Urinary bladder (tissue), 4 donors: ENCODE results near the gene MAPKAPK2. TPM values are rescaled to one million over a fixed set of nuclear protein-coding genes. Genes with fewer than 3 reads are reported as not detected.
"Not testable (repeated sequence)": the region's sequence is repeated elsewhere in the genome, so short reads cannot be mapped to it uniquely, and the experiment has no call there.

Experiments
- DNase-seq: peaks from one replicate; pipeline ENCODE4 v3.0.0-alpha.2; 2015; ENCODE audit errors: extremely low spot score
- H3K27ac ChIP-seq: one replicate; pipeline ENCODE4 v1.5.1; 2013; ENCODE audit warnings: low read depth, mild to moderate bottlenecking, moderate library complexity
- H3K36me3 ChIP-seq: one replicate; pipeline ENCODE4 v1.6.1; 2013; ENCODE audit warnings: mild to moderate bottlenecking, moderate library complexity; ENCODE audit not compliant: insufficient read depth
- H3K4me1 ChIP-seq: one replicate; pipeline ENCODE4 v1.6.1; 2013; ENCODE audit warnings: mild to moderate bottlenecking, moderate library complexity; ENCODE audit not compliant: insufficient read depth
- H3K4me3 ChIP-seq: one replicate; pipeline ENCODE4 v1.5.1; 2013; ENCODE audit warnings: low read depth, low read length
- WGBS: extraction: QIAGEN DNeasy Blood & Tissue Kit; methylation state at CpG from one replicate; pipeline ENCODE4 v1.1.7; 2013; 5-methylcytosine and 5-hydroxymethylcytosine counted together
- polyA plus RNA-seq: library from polyadenylated mRNA; stranded (reverse); fragments of 200-250 nt; gene quantifications from one replicate; pipeline ENCODE4 v1.2.3, GENCODE V29; 2013
- small RNA-seq: library from RNA; depleted of rRNA; stranded (forward); fragments of <200 nt; gene quantifications from one replicate; pipeline ENCODE3, GENCODE V24; 2014
- total RNA-seq: library from RNA; depleted of rRNA; stranded (reverse); fragments of >200 nt; gene quantifications from one replicate; pipeline ENCODE4 v1.2.3, GENCODE V29; 2014
- donor health status: healthy with polysubstance abuse.
- donor health status: healthy.

MAPKAPK2 gene
- total and polyA plus RNA-seq, 2 donors: 20.4 to 49.5 TPM

DNA sequence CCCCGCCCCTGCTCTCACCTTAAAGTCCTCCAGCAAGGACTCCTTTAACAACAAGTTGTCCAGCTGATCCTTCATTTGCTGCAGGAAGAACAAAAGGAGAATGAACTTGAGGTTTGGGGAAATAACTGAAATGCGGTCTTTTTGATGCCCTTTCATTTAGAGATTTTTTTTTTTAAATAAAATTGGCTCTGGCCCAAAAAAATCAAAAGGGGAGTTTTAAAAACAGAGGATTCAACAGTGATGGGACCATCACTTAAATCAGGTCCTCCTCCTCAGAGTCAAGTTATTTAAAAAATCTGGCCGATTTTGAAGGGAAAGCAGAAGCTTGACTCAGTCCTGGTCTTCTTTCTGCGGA, 86.6 kb downstream of the MAPKAPK2 start:
- Histone ChIP-seq H3K4me1 (no peaks in the 10 kb centered on the region), H3K4me3 (no peak overlapping the region), H3K36me3 (no peaks in the 10 kb centered on the region), H3K27ac (no peak overlapping the region)
- WGBS: 64% methylated on average over 4 of the region's 4 CpGs
- no peak for DNase-seq

DNA sequence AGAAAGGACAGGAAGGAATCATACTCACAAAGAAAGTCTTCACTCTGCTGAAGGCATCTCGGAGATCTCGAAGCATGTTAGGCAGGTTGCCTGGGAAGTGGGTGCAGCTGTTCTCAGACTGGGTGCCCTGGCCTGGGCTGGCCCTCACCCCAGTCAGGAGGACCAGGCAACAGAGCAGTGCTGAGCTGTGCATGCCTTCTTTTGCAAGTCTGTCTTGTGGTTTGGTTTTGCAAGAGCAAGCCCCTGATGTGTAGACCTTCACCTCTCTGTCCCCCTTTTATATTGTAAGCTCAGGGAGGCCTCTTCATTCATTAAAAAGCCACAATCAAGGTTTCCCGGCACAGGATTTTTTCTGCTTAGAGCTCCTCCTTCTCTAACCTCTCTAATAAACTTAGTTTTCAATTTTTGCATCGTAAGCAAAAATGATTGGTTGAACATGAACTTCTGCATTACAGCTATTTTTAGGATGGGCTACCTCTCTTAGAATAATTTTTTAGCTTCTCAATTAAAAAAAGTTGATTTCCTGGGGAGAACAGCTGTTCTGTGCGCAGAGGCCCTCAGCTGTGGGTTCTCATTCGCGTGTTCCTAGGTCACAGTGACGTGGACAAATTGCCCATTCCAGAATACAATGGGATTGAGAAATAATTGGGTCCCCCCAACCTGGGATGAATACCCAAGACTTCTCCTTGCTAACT, 87.7 kb downstream of the MAPKAPK2 start, which contains the start of gene IL10:
TSS of gene IL10 (minus strand) at position 252 of the 695 bp plus-strand sequence. CDS start at position 193, 59 bp downstream.
- DNase-seq: no peak
- 85% methylated on average over 8 of the region's 8 CpGs for WGBS
- Histone ChIP-seq H3K4me1 (no peaks in the 10 kb centered on the region), H3K27ac (no peak within 1 kb of the TSS), H3K4me3 (no peak within 1 kb of the TSS), H3K36me3 (no peaks in the 10 kb centered on the region)

DNA sequence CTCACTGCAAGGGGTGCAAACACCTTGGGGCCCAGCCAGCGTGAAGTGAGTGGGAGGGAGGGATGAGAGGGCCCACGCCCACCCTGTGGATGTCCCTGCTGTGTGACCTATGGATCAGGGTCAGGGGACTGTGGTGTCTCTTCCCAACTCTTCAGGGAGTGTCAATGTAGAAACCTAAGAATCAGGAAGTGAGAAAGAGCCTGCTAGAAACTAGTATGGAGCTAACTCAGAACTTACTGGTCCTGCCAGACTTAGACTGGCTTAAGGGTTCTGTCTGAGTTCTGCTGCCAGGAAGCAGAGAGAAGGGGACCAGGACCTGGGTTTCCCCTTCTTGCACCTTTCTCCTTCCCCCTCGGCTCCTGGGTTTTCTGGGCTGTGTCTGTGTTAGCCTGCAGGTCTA, 89.4 kb downstream of the MAPKAPK2 start:
- no peak overlapping the region for H3K27ac ChIP-seq
- 70% methylated on average over 3 of the region's 3 CpGs for WGBS
- H3K4me1 ChIP-seq: no peaks in the 10 kb centered on the region
- H3K4me3 ChIP-seq: no peak overlapping the region
- no peak for DNase-seq
- H3K36me3 ChIP-seq: no peaks in the 10 kb centered on the region

DNA sequence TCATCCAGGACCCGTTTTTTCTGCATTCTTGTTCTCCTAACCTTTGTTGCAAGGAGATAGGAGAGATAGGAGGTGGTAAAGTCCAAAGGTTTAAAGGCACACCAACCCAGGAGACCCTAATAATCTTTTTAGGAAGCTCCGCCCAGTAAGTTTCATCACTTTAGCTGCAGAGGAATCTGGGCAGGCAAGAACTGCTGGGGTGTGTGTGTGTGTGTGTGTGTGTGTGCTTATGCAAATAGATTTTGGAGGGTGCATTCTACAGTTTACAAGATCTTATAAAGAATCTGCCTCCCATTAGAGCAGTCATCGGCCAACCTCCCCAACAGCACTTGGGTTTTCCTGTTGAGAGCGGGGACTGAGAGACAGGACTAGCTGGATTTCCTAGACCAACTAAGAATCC, 91.5 kb downstream of the MAPKAPK2 start:
- WGBS: 69% methylated on average over 4 of the region's 4 CpGs
- Histone ChIP-seq H3K4me3 (no peak overlapping the region), H3K36me3 (no peaks in the 10 kb centered on the region), H3K4me1 (no peaks in the 10 kb centered on the region), H3K27ac (no peak overlapping the region)
- DNase-seq: peak; percentile 64

DNA sequence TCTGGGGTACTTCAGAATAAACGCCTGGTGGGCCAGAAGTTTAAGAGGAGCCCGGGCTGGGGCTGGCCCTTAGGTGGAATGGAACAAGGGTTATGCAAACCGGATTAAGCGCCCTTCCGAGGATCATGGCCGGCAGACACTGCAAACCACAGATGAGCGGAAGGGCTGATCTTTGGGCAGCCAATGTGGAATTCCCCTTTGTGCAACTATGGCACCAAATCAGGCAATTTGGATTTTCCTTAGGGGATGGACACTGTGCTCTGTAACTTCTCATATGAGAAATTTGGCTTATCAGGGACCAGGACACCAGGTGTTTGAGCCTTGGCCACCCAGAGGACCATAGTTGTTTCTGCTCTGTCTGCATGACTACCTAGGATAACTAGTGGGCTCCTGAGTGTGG, 93.3 kb downstream of the MAPKAPK2 start:
- no peaks in the 10 kb centered on the region for H3K4me1 ChIP-seq
- H3K27ac ChIP-seq: no peak overlapping the region
- WGBS: 87% methylated on average over 7 of the region's 7 CpGs
- no peak for DNase-seq
- no peaks in the 10 kb centered on the region for H3K36me3 ChIP-seq
- H3K4me3 ChIP-seq: no peak overlapping the region

DNA sequence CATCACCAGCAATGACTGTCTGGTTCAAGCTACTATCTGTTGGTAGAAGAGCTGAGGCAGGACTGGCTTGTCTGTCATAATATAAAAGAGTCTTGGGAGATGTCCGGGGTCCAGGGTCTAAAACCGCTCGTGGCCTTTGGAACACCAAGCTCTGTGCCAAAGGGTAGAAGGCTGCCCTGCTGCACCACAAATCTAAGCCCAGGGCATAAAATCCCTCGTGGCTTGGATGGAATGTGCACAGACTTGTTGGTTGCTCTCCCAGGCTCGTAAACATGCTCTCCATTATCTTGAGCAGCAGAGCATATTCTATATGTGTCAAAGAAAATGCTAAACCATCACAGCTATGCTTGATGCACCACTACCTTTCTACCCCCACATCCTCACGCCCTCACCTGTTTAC, 94.2 kb downstream of the MAPKAPK2 start:
- DNase-seq, H3K4me1 ChIP-seq, H3K27ac ChIP-seq, H3K36me3 ChIP-seq, H3K4me3 ChIP-seq: not testable (repeated sequence)
- 60% methylated on average over 6 of the region's 6 CpGs for WGBS

DNA sequence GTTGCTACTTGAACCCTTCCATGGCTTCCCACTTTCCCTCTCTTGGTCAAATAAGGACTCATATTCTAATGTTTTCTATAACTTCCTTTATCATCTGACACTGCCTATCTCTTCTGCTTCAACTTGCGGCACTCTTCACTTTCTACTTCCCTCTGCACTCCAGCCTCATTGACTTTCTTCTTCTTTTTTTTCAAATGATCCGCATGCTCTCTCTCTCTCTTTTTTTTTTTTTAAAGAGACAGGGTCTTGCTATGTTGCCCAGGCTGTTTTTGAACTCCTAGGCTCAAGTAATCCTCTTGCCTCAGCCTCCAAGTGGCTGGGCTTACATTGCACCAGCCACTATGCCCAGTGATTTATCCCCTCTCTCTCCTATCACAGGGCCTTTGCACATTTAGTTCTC, 94.9 kb downstream of the MAPKAPK2 start:
- Histone ChIP-seq H3K4me3 (no peak overlapping the region), H3K27ac (no peak overlapping the region), H3K36me3 (no peaks in the 10 kb centered on the region), H3K4me1 (no peaks in the 10 kb centered on the region)
- WGBS: 60% methylated on average over 2 of the region's 2 CpGs
- DNase-seq: no peak

DNA sequence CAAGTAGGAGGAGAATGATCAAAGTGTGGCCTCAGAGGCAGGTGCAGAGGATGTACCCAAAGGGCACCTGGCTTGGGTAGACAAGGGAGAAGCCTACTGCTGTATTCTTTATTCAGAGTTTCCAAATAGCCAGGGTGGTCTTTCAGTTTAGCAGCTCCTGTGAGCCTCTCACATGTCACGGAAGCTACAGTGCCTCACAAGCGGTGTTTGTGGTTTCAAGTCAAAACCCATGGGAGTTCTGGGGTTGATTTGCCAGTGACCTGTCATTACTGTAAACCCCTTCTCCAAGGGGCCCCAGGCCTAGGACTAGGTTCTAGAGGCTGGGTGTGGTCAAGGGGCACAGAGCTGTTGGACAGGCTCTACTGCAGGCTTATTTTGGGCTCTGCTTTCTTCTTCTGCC, 97.7 kb downstream of the MAPKAPK2 start:
- Histone ChIP-seq H3K36me3 (no peaks in the 10 kb centered on the region), H3K4me1 (no peaks in the 10 kb centered on the region), H3K27ac (no peak overlapping the region), H3K4me3 (no peak overlapping the region)
- no peak for DNase-seq
- WGBS: 83% methylated on average over 2 of the region's 2 CpGs

DNA sequence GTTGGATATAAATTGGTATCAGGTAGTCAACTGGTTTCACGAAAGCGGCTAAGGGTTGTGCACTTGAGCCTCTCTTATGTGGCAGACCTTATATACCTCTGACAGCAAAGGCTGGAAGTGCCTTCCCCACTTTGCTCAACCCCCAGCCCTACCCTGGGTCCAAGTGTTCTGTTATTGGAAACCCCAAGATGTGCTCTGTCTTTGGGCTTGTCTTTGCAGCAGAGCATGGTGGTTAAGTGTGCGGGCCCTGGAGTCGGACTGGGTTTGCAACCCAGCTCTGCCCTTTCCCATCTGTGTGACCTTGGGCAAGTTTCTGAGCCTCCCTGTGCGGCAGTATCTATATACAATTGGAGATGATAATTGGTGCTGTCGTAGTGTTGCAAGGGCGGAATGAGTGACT, 98.8 kb downstream of the MAPKAPK2 start:
- DNase-seq: no peak
- no peaks in the 10 kb centered on the region for H3K4me1 ChIP-seq
- H3K27ac ChIP-seq: no peak overlapping the region
- WGBS: 92% methylated on average over 7 of the region's 7 CpGs
- H3K4me3 ChIP-seq: no peak overlapping the region
- H3K36me3 ChIP-seq: no peaks in the 10 kb centered on the region

Small RNA genes within 50 kb of the gene (small RNA-seq; reads per million reads assigned to genes)
- not detected for gene RF00019

Other genes with a start within 250 kb of the MAPKAPK2 start
- gene IKBKE, start 214.4 kb upstream of the MAPKAPK2 start, total RNA-seq: 5.8 TPM
- gene IKBKE, start 214.4 kb upstream of the MAPKAPK2 start, polyA plus RNA-seq: 3.5 TPM
- gene RASSF5, start 177.4 kb upstream of the MAPKAPK2 start, total RNA-seq: 8.9 TPM
- gene RASSF5, start 177.4 kb upstream of the MAPKAPK2 start, polyA plus RNA-seq: 10.7 TPM
- 44.3 TPM for gene EIF2D, start 72.4 kb upstream of the MAPKAPK2 start, total RNA-seq
- 47.8 TPM for gene EIF2D, start 72.4 kb upstream of the MAPKAPK2 start, polyA plus RNA-seq
- gene DYRK3, start 49.4 kb upstream of the MAPKAPK2 start, total RNA-seq: 12.8 TPM
- gene DYRK3, start 49.4 kb upstream of the MAPKAPK2 start, polyA plus RNA-seq: 5.6 TPM
- not detected for gene IL19, start 85.9 kb downstream of the MAPKAPK2 start, total RNA-seq
- not detected for gene IL19, start 85.9 kb downstream of the MAPKAPK2 start, polyA plus RNA-seq
- gene IL10, start 87.6 kb downstream of the MAPKAPK2 start, total RNA-seq: 2.8 TPM
- 2.2 TPM for gene IL10, start 87.6 kb downstream of the MAPKAPK2 start, polyA plus RNA-seq
- gene IL20, start 180.7 kb downstream of the MAPKAPK2 start, total RNA-seq: not detected
- not detected for gene IL20, start 180.7 kb downstream of the MAPKAPK2 start, polyA plus RNA-seq
- gene IL24, start 212.5 kb downstream of the MAPKAPK2 start, total RNA-seq: not detected
- 0.06 TPM for gene IL24, start 212.5 kb downstream of the MAPKAPK2 start, polyA plus RNA-seq
- 0.95 TPM for gene FCMR, start 237.0 kb downstream of the MAPKAPK2 start, total RNA-seq
- gene FCMR, start 237.0 kb downstream of the MAPKAPK2 start, polyA plus RNA-seq: 6.1 TPM